Panc1 (cell line): ENCODE measurements around the gene TUBGCP3. TPM values are rescaled to one million over a fixed set of nuclear protein-coding genes. Genes with fewer than 3 reads are reported as not detected.

Experiments
- ATAC-seq: fragments of 200-7000 bp; cut with Tn5 transposase; 2 replicates; pipeline ENCODE4 v1.9.1; 2020; ENCODE audit warnings: mild to moderate bottlenecking, moderate library complexity
- BruUV-seq: library from RNA; stranded (reverse); fragments of 400-500 nt; replicated peaks from 2 replicates; lab custom pipeline; 2021; lab: Mats Ljungman, UMichigan
- CTCF ChIA-PET: fragments of 300-600 bp; sonication (Branson Sonifier 250); formaldehyde crosslinking; loops from one replicate; lab custom pipeline; 2022; ENCODE audit warnings: antibody characterized with exemption; lab: Charles Lee
- POLR2A ChIA-PET: fragments of 300-600 bp; sonication (Branson Sonifier 250); formaldehyde crosslinking; loops from one replicate; lab custom pipeline; 2022; ENCODE audit warnings: antibody characterized with exemption; lab: Charles Lee
- DNase-seq: peaks from one replicate; pipeline ENCODE4 v3.0.0-alpha.2; 2010; ENCODE audit warnings: low read depth, low spot score
- H3K27ac ChIP-seq: 2 replicates; pipeline ENCODE4 v1.5.1; 2011; ENCODE audit warnings: mild to moderate bottlenecking, low read length, inconsistent platforms
- H3K27me3 ChIP-seq: fragments of 200-500 bp; sonication (Bioruptor generic); 2 replicates; pipeline ENCODE4 v1.6.0; 2014; ENCODE audit warnings: low read length, inconsistent platforms; ENCODE audit not compliant: control insufficient read depth, insufficient read depth
- H3K36me3 ChIP-seq: fragments of 200-500 bp; sonication (Bioruptor generic); 2 replicates; pipeline ENCODE4 v1.5.1; 2014; ENCODE audit warnings: inconsistent platforms, mild to moderate bottlenecking, low read length, moderate library complexity; ENCODE audit not compliant: control insufficient read depth, insufficient read depth
- H3K4me1 ChIP-seq: 2 replicates; pipeline ENCODE4 v1.5.1; 2011; ENCODE audit warnings: inconsistent platforms, mild to moderate bottlenecking, low read length, moderate library complexity; ENCODE audit not compliant: control insufficient read depth, insufficient read depth
- H3K4me3 ChIP-seq, 2 experiments: 2 replicates each; pipeline ENCODE4 v1.5.1; 2011 to 2012; ENCODE audit warnings: low read depth in 2 of 2, low read length in 2 of 2, mild to moderate bottlenecking in 2 of 2, inconsistent platforms in 1 of 2, moderate library complexity in 1 of 2
- H3K9me3 ChIP-seq: fragments of 200-500 bp; sonication (Bioruptor generic); 2 replicates; pipeline ENCODE4 v1.5.1; 2014; ENCODE audit warnings: low read depth, mild to moderate bottlenecking, inconsistent platforms, low read length, moderate library complexity; ENCODE audit not compliant: control insufficient read depth, insufficient read depth
- CTCF ChIP-seq: fragments of 450-650 bp; IDR thresholded peaks from 2 replicates; pipeline ENCODE4 v1.5.1; 2017; ENCODE audit warnings: mild to moderate bottlenecking
- POLR2AphosphoS5 ChIP-seq: IDR thresholded peaks from 2 replicates; pipeline ENCODE4 v1.6.1; 2012; ENCODE audit warnings: mild to moderate bottlenecking, low read depth, low read length, moderate library complexity
- REST ChIP-seq, 2 experiments: IDR thresholded peaks; 2 replicates each; pipeline ENCODE4 v1.6.1; 2011 to 2012; ENCODE audit warnings: low read depth in 2 of 2, control low read depth in 1 of 2, low read length in 1 of 2, mild to moderate bottlenecking in 1 of 2, moderate library complexity in 1 of 2; ENCODE audit not compliant: insufficient read depth in 1 of 2
- SIN3A ChIP-seq: IDR thresholded peaks from 2 replicates; pipeline ENCODE4 v1.6.1; 2012; ENCODE audit warnings: low read depth, mild to moderate bottlenecking, low read length, moderate library complexity, borderline replicate concordance; ENCODE audit not compliant: insufficient read depth
- TCF7L2 ChIP-seq: IDR thresholded peaks from 2 replicates; pipeline ENCODE4 v1.6.1; 2011; ENCODE audit warnings: mild to moderate bottlenecking, low read depth, low read length, inconsistent platforms
- in situ Hi-C: cut with HindIII; loops from 2 replicates; pipeline ENCODE4 v1.10.0; 2016; ENCODE audit warnings: low sequenced_read_pairs, low pct_unique_long_range_greater_than_20kb
- intact Hi-C: fragments of 100-400 bp; cut with micrococcal nuclease; formaldehyde crosslinking; loops from one replicate; pipeline ENCODE4 v1.10.0; 2022; ENCODE audit not compliant: unreplicated experiment
- total RNA-seq: library from RNA; stranded (reverse); gene quantifications from one replicate; pipeline ENCODE4 v1.2.1, GENCODE V29; 2021; ENCODE audit not compliant: unreplicated experiment

Gene TUBGCP3
- total RNA-seq, 1 experiment from 2014 or later = 28.4 TPM

GRCh38 chr13:112623051-112623711 lies 35.2 kb upstream of the TUBGCP3 start:
- in situ Hi-C loops (no loop called here), intact Hi-C loops (no loop called here)
- no peaks in the 10 kb centered on the region for H3K36me3 ChIP-seq
- no peak overlapping the region for H3K4me3 ChIP-seq
- no TSS peak for BruUV-seq
- ChIA-PET CTCF (no interaction called here), POLR2A (no interaction called here)
- H3K27me3 ChIP-seq = no peaks in the 10 kb centered on the region
- H3K27ac ChIP-seq = no peak overlapping the region
- H3K4me1 ChIP-seq = no peaks in the 10 kb centered on the region
- ATAC-seq (no peak), DNase-seq (no peak)
- no peaks in the 10 kb centered on the region for H3K9me3 ChIP-seq
- TF ChIP-seq TCF7L2 = no peak
- TF ChIP-seq CTCF = no peak
- no peak for TF ChIP-seq REST (IDR thresholded peaks at IDR 0.05; ENCODE audit: insufficient read depth in 1 of 2, low read depth in 2 of 2, low read length in 1 of 2)
- TF ChIP-seq SIN3A = no peak
- TF ChIP-seq POLR2AphosphoS5 = no peak

GRCh38 chr13:112622375-112622774 lies 34.4 kb upstream of the TUBGCP3 start:
- no peaks in the 10 kb centered on the region for H3K9me3 ChIP-seq
- no peak overlapping the region for H3K27ac ChIP-seq
- DNase-seq (no peak), ATAC-seq (no peak)
- no peak overlapping the region for H3K4me3 ChIP-seq
- no TSS peak for BruUV-seq
- CTCF ChIA-PET = no interaction called here
- no peaks in the 10 kb centered on the region for H3K4me1 ChIP-seq
- intact Hi-C loops (no loop called here), in situ Hi-C loops (no loop called here)
- TF ChIP-seq CTCF (no peak), SIN3A (no peak), POLR2AphosphoS5 (no peak), TCF7L2 (no peak), REST (IDR thresholded peaks at IDR 0.05; ENCODE audit: insufficient read depth in 1 of 2, low read depth in 2 of 2, low read length in 1 of 2) (no peak)
- POLR2A ChIA-PET = no interaction called here
- no peaks in the 10 kb centered on the region for H3K36me3 ChIP-seq
- no peaks in the 10 kb centered on the region for H3K27me3 ChIP-seq
